Measurements from ENCODE around the gene GRK1. TPM values are rescaled to one million over a fixed set of nuclear protein-coding genes. Genes with fewer than 3 reads are reported as not detected.

The GRK1 gene
- total and polyA plus RNA-seq, 2 of the 8 experiments (the other 6 are each of a cell fraction or from before 2014, with no cell fraction given), result 0.12 TPM; not detected in 1

GRCh38 chr13:113735194-113735593 lies 68.2 kb downstream of the GRK1 start:
- no peak for FAIRE-seq

More at GRCh38 chr13:113735194-113735593, 68.2 kb downstream of the GRK1 start:
- Histone ChIP-seq H3K27me3 (replicated peaks in 1 of 4; ENCODE audit: control insufficient read depth in 3 of 4, extremely low read depth in 1 of 4, insufficient read depth in 3 of 4, low read length in 3 of 4) (no peaks in the 10 kb centered on the region), H3K14ac (ENCODE audit: insufficient read length) (no peak overlapping the region), H3K4me3 (ENCODE audit: extremely low read depth in 1 of 4, insufficient read depth in 2 of 4, low read depth in 3 of 4, low read length in 4 of 4) (no peak overlapping the region), H2BK20ac (ENCODE audit: low read length) (no peak overlapping the region), H4K5ac (ENCODE audit: insufficient read length, low read depth, low read length) (no peak overlapping the region), H2AK5ac (ENCODE audit: low read depth, low read length) (no peak overlapping the region), H2AFZ (ENCODE audit: low read length) (no peak overlapping the region), H2BK5ac (ENCODE audit: low read depth, low read length) (no peak overlapping the region), H2BK15ac (ENCODE audit: low read length) (no peak overlapping the region), H3K79me1 (ENCODE audit: low read depth, low read length) (no peaks in the 10 kb centered on the region), H3K23ac (ENCODE audit: insufficient read length) (no peak overlapping the region), H4K8ac (ENCODE audit: extremely low read depth, insufficient read depth, low read length) (no peak overlapping the region), H4K91ac (replicated peaks; ENCODE audit: insufficient read length, low read length) (no peak overlapping the region), H3K79me2 (ENCODE audit: control insufficient read depth in 1 of 2, insufficient read depth in 2 of 2, low read length in 2 of 2) (no peaks in the 10 kb centered on the region), H3K18ac (ENCODE audit: extremely low read depth, low read length) (no peak overlapping the region), H3K23me2 (ENCODE audit: low read depth, low read length) (no peaks in the 10 kb centered on the region), H3K9me3 (ENCODE audit: insufficient read depth in 2 of 2, low read depth in 1 of 2, low read length in 1 of 2) (peaks cover 12 to 25% of the 10 kb centered on the region in 2 experiments; a peak in 3 of 4 replicates), H3K4ac (replicated peaks; ENCODE audit: insufficient read length, low read depth, low read length) (no peak overlapping the region), H3K56ac (replicated peaks; ENCODE audit: insufficient read length, low read depth, low read length) (no peak overlapping the region), H3K27ac (ENCODE audit: low read depth, low read length) (no peak overlapping the region), H2BK120ac (replicated peaks; ENCODE audit: low read depth, low read length) (no peak overlapping the region), H3K4me2 (ENCODE audit: insufficient read depth in 1 of 2, low read depth in 2 of 2, low read length in 2 of 2) (no peak overlapping the region), H3K36me3 (ENCODE audit: control insufficient read depth in 2 of 4, insufficient read depth in 4 of 4, low read length in 3 of 4) (no peaks in the 10 kb centered on the region), H3K4me1 (replicated peaks in 1 of 4; ENCODE audit: control insufficient read depth in 3 of 4, insufficient read depth in 4 of 4, low read length in 3 of 4) (no peaks in the 10 kb centered on the region), H3K9ac (replicated peaks in 1 of 4; ENCODE audit: extremely low read depth in 1 of 4, low read depth in 3 of 4, low read length in 3 of 4) (no peak overlapping the region), H2BK12ac (ENCODE audit: low read depth, low read length) (no peak overlapping the region), H4K20me1 (replicated peaks in 1 of 2; ENCODE audit: control insufficient read depth in 1 of 2, insufficient read depth in 2 of 2, low read length in 2 of 2) (peaks cover 0 to 5% of the 10 kb centered on the region in 2 experiments)
- DNase-seq (ENCODE audit: low read depth in 1 of 2, low spot score in 2 of 2), result no peak
- ChIA-PET POLR2A (ENCODE audit: partially characterized antibody) (no interaction called here), CTCF (ENCODE audit: partially characterized antibody) (interaction anchor here (1.1 kb wide), 1 partner anchor 81 kb away, joined by 3 read pairs; no protein-coding TSS in a partner anchor)
- no peak for TF ChIP-seq JUND (IDR thresholded peaks at IDR 0.05; ENCODE audit: low read length)
- no peak for TF ChIP-seq CEBPB (IDR thresholded peaks at IDR 0.05; ENCODE audit: low read depth, low read length)
- no peak for TF ChIP-seq SP4 (IDR thresholded peaks at IDR 0.05; ENCODE audit: low read length)
- no peak for TF ChIP-seq KDM1A (IDR thresholded peaks at IDR 0.05; ENCODE audit: borderline replicate concordance, low read length)
- WGBS, 2 experiments (ENCODE audit: extremely low coverage in 1 of 2, insufficient coverage in 1 of 2, insufficient read length in 1 of 2, insufficient replicate concordance in 2 of 2, low coverage in 1 of 2, low lambda C conversion rate in 2 of 2, missing lambda C conversion rate in 1 of 2), result 82% methylated on average over 20 of the region's 26 CpGs; no CpG with 5 or more reads in 1 of the 2 experiments
